Calu3 (cell line): ENCODE data around the gene PLXNB2. TPM values are rescaled to one million over a fixed set of nuclear protein-coding genes. Genes with fewer than 3 reads are reported as not detected.

Source experiments
- BruUV-seq: library from RNA; stranded (reverse); fragments of 400-500 nt; replicated peaks from 2 replicates; lab custom pipeline; 2021; lab: Mats Ljungman, UMichigan
- CTCF ChIA-PET: fragments of 300-600 bp; sonication (Branson Sonifier 250); formaldehyde crosslinking; loops from one replicate; lab custom pipeline; 2022; ENCODE audit warnings: antibody characterized with exemption; lab: Charles Lee
- DNase-seq: peaks from one replicate; pipeline ENCODE4 v3.0.0; 2022
- H3K27ac Mint-ChIP-seq: one replicate; pipeline ENCODE4 v1.8.0; 2022; ENCODE audit warnings: mixed read lengths; ENCODE audit not compliant: unreplicated experiment
- H3K27me3 Mint-ChIP-seq: one replicate; pipeline ENCODE4 v1.8.0; 2022; ENCODE audit warnings: mixed read lengths; ENCODE audit not compliant: unreplicated experiment
- H3K36me3 Mint-ChIP-seq: one replicate; pipeline ENCODE4 v1.8.0; 2022; ENCODE audit warnings: mild to moderate bottlenecking, moderate library complexity, mixed read lengths; ENCODE audit not compliant: insufficient read depth, unreplicated experiment
- H3K4me1 Mint-ChIP-seq: one replicate; pipeline ENCODE4 v1.8.0; 2022; ENCODE audit warnings: mild to moderate bottlenecking, low read depth, mixed read lengths; ENCODE audit not compliant: unreplicated experiment
- H3K4me3 Mint-ChIP-seq: one replicate; pipeline ENCODE4 v1.8.0; 2022; ENCODE audit warnings: mild to moderate bottlenecking, low read depth, moderate library complexity, mixed read lengths; ENCODE audit not compliant: unreplicated experiment
- H3K9me3 Mint-ChIP-seq: one replicate; pipeline ENCODE4 v1.8.0; 2022; ENCODE audit warnings: low read depth, mixed read lengths; ENCODE audit not compliant: unreplicated experiment
- intact Hi-C: fragments of 100-400 bp; cut with micrococcal nuclease; formaldehyde crosslinking; loops from one replicate; pipeline ENCODE4 v1.10.0; 2022; ENCODE audit not compliant: unreplicated experiment
- total RNA-seq: library from RNA; stranded (reverse); gene quantifications from 2 replicates; pipeline ENCODE4 v1.2.3, GENCODE V29; 2022
- TF ChIP-seq, protein P1 (sequence below): fragments of 200-600 bp; IDR thresholded peaks from one replicate; pipeline ENCODE4 v1.8.0; 2022; ENCODE audit warnings: antibody characterized with exemption; ENCODE audit not compliant: unreplicated experiment

The PLXNB2 gene
- total RNA-seq, 1 experiment from 2014 or later = 298 TPM

- Mint-ChIP-seq H3K4me1 (peaks cover 76% of the 10 kb centered on the region), H3K27ac (peak overlapping the region; percentile 58), H3K4me3 (peak overlapping the region; percentile 67), H3K9me3 (no peaks in the 10 kb centered on the region), H3K36me3 (peaks cover 80% of the 10 kb centered on the region), H3K27me3 (no peaks in the 10 kb centered on the region)
- no peak for DNase-seq
- TF ChIP-seq, protein P1, sequence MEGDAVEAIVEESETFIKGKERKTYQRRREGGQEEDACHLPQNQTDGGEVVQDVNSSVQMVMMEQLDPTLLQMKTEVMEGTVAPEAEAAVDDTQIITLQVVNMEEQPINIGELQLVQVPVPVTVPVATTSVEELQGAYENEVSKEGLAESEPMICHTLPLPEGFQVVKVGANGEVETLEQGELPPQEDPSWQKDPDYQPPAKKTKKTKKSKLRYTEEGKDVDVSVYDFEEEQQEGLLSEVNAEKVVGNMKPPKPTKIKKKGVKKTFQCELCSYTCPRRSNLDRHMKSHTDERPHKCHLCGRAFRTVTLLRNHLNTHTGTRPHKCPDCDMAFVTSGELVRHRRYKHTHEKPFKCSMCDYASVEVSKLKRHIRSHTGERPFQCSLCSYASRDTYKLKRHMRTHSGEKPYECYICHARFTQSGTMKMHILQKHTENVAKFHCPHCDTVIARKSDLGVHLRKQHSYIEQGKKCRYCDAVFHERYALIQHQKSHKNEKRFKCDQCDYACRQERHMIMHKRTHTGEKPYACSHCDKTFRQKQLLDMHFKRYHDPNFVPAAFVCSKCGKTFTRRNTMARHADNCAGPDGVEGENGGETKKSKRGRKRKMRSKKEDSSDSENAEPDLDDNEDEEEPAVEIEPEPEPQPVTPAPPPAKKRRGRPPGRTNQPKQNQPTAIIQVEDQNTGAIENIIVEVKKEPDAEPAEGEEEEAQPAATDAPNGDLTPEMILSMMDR = no peak
- CTCF ChIA-PET = interaction anchor here (0.6 kb wide), 1 partner anchor 28 kb away, joined by 6 read pairs; no protein-coding TSS in a partner anchor
- no TSS peak for BruUV-seq
- intact Hi-C loops = no loop called here
Observed at GRCh38 chr22:50300620-50301257, 6.7 kb downstream of the PLXNB2 start.

GRCh38 chr22:50299785-50300619, 7.4 kb downstream of the PLXNB2 start:
- peak overlapping the region; percentile 71 for H3K4me3 Mint-ChIP-seq
- H3K36me3 Mint-ChIP-seq = peaks cover 79% of the 10 kb centered on the region
- intact Hi-C loops = no loop called here
- peak; percentile 46 for DNase-seq
- CTCF ChIA-PET = interaction anchor here (0.6 kb wide), 1 partner anchor 27 kb away, joined by 6 read pairs; no protein-coding TSS in a partner anchor
- H3K27me3 Mint-ChIP-seq = no peaks in the 10 kb centered on the region
- BruUV-seq = no TSS peak
- peaks cover 75% of the 10 kb centered on the region for H3K4me1 Mint-ChIP-seq
- TF ChIP-seq, protein P1 = no peak
- no peaks in the 10 kb centered on the region for H3K9me3 Mint-ChIP-seq
- no peak overlapping the region for H3K27ac Mint-ChIP-seq

GRCh38 chr22:50298937-50299784, 8.3 kb downstream of the PLXNB2 start:
- H3K9me3 Mint-ChIP-seq = no peaks in the 10 kb centered on the region
- H3K4me1 Mint-ChIP-seq = peaks cover 73% of the 10 kb centered on the region
- TF ChIP-seq, protein P1 = no peak
- no peak for DNase-seq
- peaks cover 70% of the 10 kb centered on the region for H3K36me3 Mint-ChIP-seq
- intact Hi-C loops = no loop called here
- peak overlapping the region; percentile 71 for H3K4me3 Mint-ChIP-seq
- BruUV-seq = no TSS peak
- CTCF ChIA-PET = no interaction called here
- no peaks in the 10 kb centered on the region for H3K27me3 Mint-ChIP-seq
- peak overlapping the region; percentile 63 for H3K27ac Mint-ChIP-seq

DNA sequence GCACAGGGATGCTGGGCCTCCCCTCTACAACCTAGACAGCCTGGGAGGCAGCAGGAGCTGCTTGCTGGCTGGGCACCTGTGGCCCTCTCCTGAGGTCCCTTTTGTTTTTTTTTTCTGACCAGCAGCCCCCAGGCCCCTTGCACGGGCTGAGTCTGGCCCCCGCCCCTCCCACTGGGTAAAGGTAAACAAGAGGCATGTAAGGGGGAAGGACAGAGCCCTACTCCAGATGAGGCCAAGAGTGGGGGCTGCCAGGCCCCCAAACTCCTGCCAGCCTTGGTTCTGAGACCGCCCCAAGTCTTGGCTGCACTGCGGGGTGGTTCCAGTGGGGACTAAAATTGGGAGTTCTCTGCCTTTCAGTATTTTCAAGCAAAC, 9.2 kb downstream of the PLXNB2 start:
- CTCF ChIA-PET = no interaction called here
- Mint-ChIP-seq H3K27me3 (no peaks in the 10 kb centered on the region), H3K27ac (peak overlapping the region; percentile 46), H3K4me1 (peaks cover 66% of the 10 kb centered on the region), H3K9me3 (no peaks in the 10 kb centered on the region), H3K4me3 (peak overlapping the region; percentile 71), H3K36me3 (peaks cover 63% of the 10 kb centered on the region)
- BruUV-seq = no TSS peak
- TF ChIP-seq, protein P1 = no peak
- intact Hi-C loops = no loop called here
- no peak for DNase-seq
